Suprapubic skin (tissue), 4 donors: ENCODE results near the gene ITGA2B. TPM values are rescaled to one million over a fixed set of nuclear protein-coding genes. Genes with fewer than 3 reads are reported as not detected.
"Not testable (repeated sequence)": the region's sequence is repeated elsewhere in the genome, so short reads cannot be mapped to it uniquely, and the experiment has no call there.

Experiments
- DNase-seq, 2 donors: peaks; one replicate each; pipeline ENCODE4 v3.0.0-alpha.2; 2019; ENCODE audit warnings: low spot score in 2 of 2
- H3K27ac ChIP-seq: fragments of 200-600 bp; sonication (generic); one replicate; pipeline ENCODE4 v1.5.1; 2019
- H3K27me3 ChIP-seq: fragments of 200-600 bp; sonication (generic); one replicate; pipeline ENCODE4 v1.5.1; 2019
- H3K36me3 ChIP-seq: fragments of 200-600 bp; sonication (generic); one replicate; pipeline ENCODE4 v1.5.1; 2019
- H3K4me1 ChIP-seq: fragments of 200-600 bp; sonication (generic); one replicate; pipeline ENCODE4 v1.5.1; 2019
- H3K4me3 ChIP-seq: fragments of 200-600 bp; sonication (generic); one replicate; pipeline ENCODE4 v1.5.1; 2019; ENCODE audit warnings: mild to moderate bottlenecking
- H3K9me3 ChIP-seq: fragments of 200-600 bp; sonication (generic); one replicate; pipeline ENCODE4 v1.5.1; 2019
- CTCF ChIP-seq, 2 donors: fragments of 200-600 bp in 1 of 2; fragments of 450-650 bp in 1 of 2; sonication (generic) in 1 of 2; IDR thresholded peaks; one replicate each; pipeline ENCODE4 v1.5.1; 2016 to 2019; ENCODE audit warnings: antibody characterized with exemption in 2 of 2, mild to moderate bottlenecking in 1 of 2, moderate library complexity in 1 of 2
- EP300 ChIP-seq: sonication (generic); formaldehyde crosslinking; IDR thresholded peaks from one replicate; pipeline ENCODE4 v1.6.1; 2017; ENCODE audit warnings: antibody characterized with exemption
- POLR2A ChIP-seq, 2 donors: fragments of 450-650 bp; IDR thresholded peaks; one replicate each; pipeline ENCODE4 v1.6.1; 2017; ENCODE audit warnings: antibody characterized with exemption in 2 of 2, mild to moderate bottlenecking in 2 of 2, moderate library complexity in 2 of 2
- POLR2AphosphoS5 ChIP-seq, 3 donors: sonication (generic); formaldehyde crosslinking; IDR thresholded peaks; one replicate each; pipeline ENCODE4 v1.6.1; 2017; ENCODE audit warnings: antibody characterized with exemption in 3 of 3
- WGBS: methylation state at CpG from one replicate; pipeline ENCODE4 v1.1.5; 2018; 5-methylcytosine and 5-hydroxymethylcytosine counted together
- total RNA-seq, 4 donors: library from RNA; depleted of rRNA; stranded (reverse); fragments of >200 nt; gene quantifications; one replicate each; pipeline ENCODE4 v1.1.0, GENCODE V29; 2016

ITGA2B gene
- total RNA-seq, 4 donors from 2014 or later: 0.45 to 0.48 TPM; not detected in 2

- WGBS: 0% methylated on average over 19 of the region's 21 CpGs
- Histone ChIP-seq H3K27me3 (no peaks in the 10 kb centered on the region), H3K4me3 (peak overlapping the region; percentile 85), H3K4me1 (peaks cover 57% of the 10 kb centered on the region), H3K9me3 (no peaks in the 10 kb centered on the region), H3K36me3 (peaks cover 18% of the 10 kb centered on the region), H3K27ac (peak overlapping the region; percentile 89)
- peak in 1 of 2 donors; percentile 29 for TF ChIP-seq CTCF (IDR thresholded peaks at IDR 0.05)
- no peak for TF ChIP-seq EP300
- peak; percentile 74 to 80 for DNase-seq
Measured at GRCh38 chr17:44345454-44346026, 43.9 kb downstream of the ITGA2B start.

GRCh38 chr17:44344939-44345453 lies 44.5 kb downstream of the ITGA2B start, which contains the start of gene GRN:
TSS of gene GRN (plus strand) at chr17:44345302. CDS start at chr17:44349165, 3,863 bp downstream.
- TF ChIP-seq EP300 (no peak), POLR2A (IDR thresholded peaks at IDR 0.05) (peak in 1 of 2 donors; percentile 65), POLR2AphosphoS5 (IDR thresholded peaks at IDR 0.05) (peak in 2 of 3 donors; percentile 16 to 81), CTCF (IDR thresholded peaks at IDR 0.05) (no peak)
- Histone ChIP-seq H3K4me3 (peak within 1 kb of the TSS; percentile 85), H3K36me3 (peaks cover 12% of the 10 kb centered on the region), H3K4me1 (peaks cover 63% of the 10 kb centered on the region), H3K27ac (peak within 1 kb of the TSS; percentile 89), H3K9me3 (no peaks in the 10 kb centered on the region), H3K27me3 (no peaks in the 10 kb centered on the region)
- WGBS: 1% methylated on average over 16 of the region's 26 CpGs
- DNase-seq: peak; percentile 97

- TF ChIP-seq POLR2A (IDR thresholded peaks at IDR 0.05) (no peak), POLR2AphosphoS5 (IDR thresholded peaks at IDR 0.05) (no peak), CTCF (IDR thresholded peaks at IDR 0.05) (no peak), EP300 (no peak)
- Histone ChIP-seq H3K4me3 (no peak overlapping the region), H3K27me3 (no peaks in the 10 kb centered on the region), H3K36me3 (no peaks in the 10 kb centered on the region), H3K27ac (peak overlapping the region; percentile 34), H3K9me3 (no peaks in the 10 kb centered on the region), H3K4me1 (peaks cover 62% of the 10 kb centered on the region)
- WGBS: 51% methylated on average over 11 of the region's 11 CpGs
- peak; percentile 57 to 71 for DNase-seq
Measured at GRCh38 chr17:44343510-44344209, 45.8 kb downstream of the ITGA2B start.

DNA sequence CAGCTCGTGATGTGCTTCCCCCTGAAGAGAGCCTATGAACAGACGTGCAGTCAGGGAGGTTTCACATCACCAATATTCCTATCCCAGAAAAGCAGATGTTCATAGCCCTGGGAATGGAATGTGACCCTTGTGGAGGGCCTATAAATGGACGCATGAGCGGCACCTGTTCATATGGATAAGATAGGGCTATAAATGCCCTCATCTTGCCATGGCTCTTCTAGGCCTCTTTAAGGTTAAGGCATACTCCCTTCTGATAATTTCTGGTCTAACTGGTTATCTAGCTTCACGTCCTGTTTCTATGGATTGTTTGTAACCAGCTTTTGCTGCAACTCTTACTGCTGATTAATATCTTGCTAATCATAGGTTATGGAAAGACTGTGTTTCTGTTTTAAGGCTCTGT lies 48.9 kb downstream of the ITGA2B start:
- DNase-seq, H3K9me3 ChIP-seq, H3K27me3 ChIP-seq, H3K36me3 ChIP-seq, H3K4me3 ChIP-seq: not testable (repeated sequence)
- H3K27ac ChIP-seq: peak overlapping the region; percentile 27
- H3K4me1 ChIP-seq: peaks cover 36% of the 10 kb centered on the region
- 60% methylated on average over 5 of the region's 5 CpGs for WGBS

DNA sequence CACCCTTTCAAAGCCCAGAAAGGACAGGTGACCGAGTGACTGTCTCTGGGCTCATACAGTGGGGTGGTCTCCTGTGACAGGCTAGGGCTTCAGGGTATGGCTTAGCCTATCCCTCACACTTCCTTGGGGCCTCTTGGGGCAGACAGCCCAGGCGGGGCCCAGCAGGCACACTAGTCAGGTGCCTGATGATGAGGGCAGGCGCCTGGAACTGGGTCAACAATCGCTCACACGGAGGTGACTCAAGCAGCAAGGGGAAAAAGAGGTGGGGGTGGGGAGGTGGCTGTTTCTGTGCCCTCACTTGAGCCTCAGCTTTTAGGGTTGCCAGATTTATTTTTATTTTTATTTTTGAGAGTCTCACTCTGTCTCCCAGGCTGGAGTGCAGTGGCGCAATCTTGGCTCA lies 50.7 kb downstream of the ITGA2B start:
- Histone ChIP-seq H3K9me3 (no peaks in the 10 kb centered on the region), H3K4me1 (peaks cover 28% of the 10 kb centered on the region), H3K27me3 (no peaks in the 10 kb centered on the region), H3K4me3 (no peak overlapping the region), H3K36me3 (no peaks in the 10 kb centered on the region), H3K27ac (no peak overlapping the region)
- no peak for TF ChIP-seq POLR2A (IDR thresholded peaks at IDR 0.05)
- no peak for TF ChIP-seq CTCF (IDR thresholded peaks at IDR 0.05)
- no peak for TF ChIP-seq POLR2AphosphoS5 (IDR thresholded peaks at IDR 0.05)
- TF ChIP-seq EP300: no peak
- peak in 1 of 2 donors; percentile 59 for DNase-seq
- WGBS: 43% methylated on average over 6 of the region's 6 CpGs
